ENCODE measurements around the gene CDK10. TPM values are rescaled to one million over a fixed set of nuclear protein-coding genes. Genes with fewer than 3 reads are reported as not detected.
"Not testable (repeated sequence)": the region's sequence is repeated elsewhere in the genome, so short reads cannot be mapped to it uniquely, and the experiment has no call there.

The CDK10 gene
- total RNA-seq, 5 donors from 2014 or later (not counting 1 experiment from before 2014, with no cell fraction given): 108 to 163 (median 138) TPM

- ATAC-seq (replicated peaks in 1 of 4): no peak
- no peaks in the 10 kb centered on the region for H3K9me3 ChIP-seq
- H3K4me3 ChIP-seq (ENCODE audit: control insufficient read depth in 1 of 2, extremely low read depth in 1 of 2, low read length in 1 of 2): peak overlapping the region; percentile 67 to 90
- WGBS (ENCODE audit: insufficient coverage): 24% methylated on average over 36 of the region's 42 CpGs
- H3K36me3 ChIP-seq (ENCODE audit: control insufficient read depth in 2 of 2, extremely low read depth in 1 of 2, insufficient read depth in 1 of 2, low read length in 1 of 2): peaks cover 9 to 17% of the 10 kb centered on the region in 2 donors
- no peaks in the 10 kb centered on the region for H3K27me3 Mint-ChIP-seq
- ChIA-PET POLR2A (interaction anchor here (0.6 to 0.7 kb wide), 3 partner anchors 29 to 186 kb away, joined by 3 read pairs; partner anchors contain the start of gene TCF25 (in 1 of the 2)), CTCF (interaction anchor here in 1 of 2 donors (1.5 kb wide), 1 partner anchor 13 kb away, joined by 18 read pairs; no protein-coding TSS in a partner anchor)
- H3K4me1 ChIP-seq (ENCODE audit: control insufficient read depth in 1 of 2, extremely low read depth in 1 of 2, insufficient read depth in 2 of 2, low read length in 2 of 2): peaks cover 7 to 20% of the 10 kb centered on the region in 2 experiments
- H3K36me3 Mint-ChIP-seq: peaks cover 5% of the 10 kb centered on the region
- H3K4me1 Mint-ChIP-seq: peaks cover 15 to 19% (median 17%) of the 10 kb centered on the region in 3 donors
- H3K27ac ChIP-seq (ENCODE audit: low read length): peak overlapping the region; percentile 63
- H3K4me3 Mint-ChIP-seq: peak overlapping the region; percentile 86 to 94 (median 91)
- H3K27ac Mint-ChIP-seq: peak overlapping the region; percentile 80 to 83
- peak in 2 of 35 experiments; percentile 16 to 26 for DNase-seq
- no peaks in the 10 kb centered on the region for H3K27me3 ChIP-seq (replicated peaks in 1 of 2; ENCODE audit: control insufficient read depth in 2 of 2, extremely low read depth in 1 of 2, insufficient read depth in 2 of 2, low read length in 1 of 2)
- no peaks in the 10 kb centered on the region for H3K9me3 Mint-ChIP-seq
Observed at GRCh38 chr16:89687092-89687940, 827 bp downstream of the CDK10 start.

- Histone ChIP-seq H3K27me3 (replicated peaks in 1 of 2; ENCODE audit: control insufficient read depth in 2 of 2, extremely low read depth in 1 of 2, insufficient read depth in 2 of 2, low read length in 1 of 2) (no peaks in the 10 kb centered on the region), H3K4me3 (ENCODE audit: control insufficient read depth in 1 of 2, extremely low read depth in 1 of 2, low read length in 1 of 2) (no peak overlapping the region), H3K4me1 (ENCODE audit: control insufficient read depth in 1 of 2, extremely low read depth in 1 of 2, insufficient read depth in 2 of 2, low read length in 2 of 2) (peaks cover 7 to 20% of the 10 kb centered on the region in 2 experiments), H3K36me3 (ENCODE audit: control insufficient read depth in 2 of 2, extremely low read depth in 1 of 2, insufficient read depth in 1 of 2, low read length in 1 of 2) (peaks cover 13 to 24% of the 10 kb centered on the region in 2 donors), H3K27ac (ENCODE audit: low read length) (no peak overlapping the region), H3K9me3 (no peaks in the 10 kb centered on the region)
- peaks cover 15 to 19% (median 17%) of the 10 kb centered on the region in 3 donors for H3K4me1 Mint-ChIP-seq
- no peaks in the 10 kb centered on the region for H3K9me3 Mint-ChIP-seq
- no peak overlapping the region for H3K27ac Mint-ChIP-seq
- ATAC-seq (replicated peaks in 1 of 4) (no peak), DNase-seq (no peak)
- 100% methylated on average over 1 of the region's 5 CpGs for WGBS (ENCODE audit: insufficient coverage)
- CTCF ChIA-PET: interaction anchor here in 1 of 2 donors (0.6 kb wide), 1 partner anchor 95 kb away, joined by 3 read pairs; no protein-coding TSS in a partner anchor
- POLR2A ChIA-PET: no interaction called here
- H3K27me3 Mint-ChIP-seq: no peaks in the 10 kb centered on the region
- peaks cover 8% of the 10 kb centered on the region for H3K36me3 Mint-ChIP-seq
- peak overlapping the region; percentile 86 to 94 (median 91) for H3K4me3 Mint-ChIP-seq
Observed at GRCh38 chr16:89688395-89688794, 1.9 kb downstream of the CDK10 start.

- Mint-ChIP-seq H3K27me3 (no peaks in the 10 kb centered on the region), H3K4me3 (peak overlapping the region in 1 of 3 donors; percentile 4), H3K4me1 (peaks cover 15 to 19% (median 17%) of the 10 kb centered on the region in 3 donors), H3K9me3 (no peaks in the 10 kb centered on the region), H3K36me3 (peaks cover 10% of the 10 kb centered on the region), H3K27ac (no peak overlapping the region)
- Histone ChIP-seq H3K27ac (ENCODE audit: low read length) (no peak overlapping the region), H3K4me3 (ENCODE audit: control insufficient read depth in 1 of 2, extremely low read depth in 1 of 2, low read length in 1 of 2) (no peak overlapping the region), H3K9me3 (no peaks in the 10 kb centered on the region), H3K36me3 (ENCODE audit: control insufficient read depth in 2 of 2, extremely low read depth in 1 of 2, insufficient read depth in 1 of 2, low read length in 1 of 2) (peaks cover 19 to 32% of the 10 kb centered on the region in 2 donors), H3K4me1 (ENCODE audit: control insufficient read depth in 1 of 2, extremely low read depth in 1 of 2, insufficient read depth in 2 of 2, low read length in 2 of 2) (peaks cover 7 to 20% of the 10 kb centered on the region in 2 experiments), H3K27me3 (replicated peaks in 1 of 2; ENCODE audit: control insufficient read depth in 2 of 2, extremely low read depth in 1 of 2, insufficient read depth in 2 of 2, low read length in 1 of 2) (no peaks in the 10 kb centered on the region)
- ATAC-seq (replicated peaks in 1 of 4): no peak
- DNase-seq: no peak
- 99% methylated on average over 12 of the region's 13 CpGs for WGBS (ENCODE audit: insufficient coverage)
- ChIA-PET POLR2A (no interaction called here), CTCF (interaction anchor here in 1 of 2 donors (0.7 kb wide), 1 partner anchor 11 kb away, joined by 4 read pairs; no protein-coding TSS in a partner anchor)
Observed at GRCh38 chr16:89689142-89689541, 2.7 kb downstream of the CDK10 start.

- H3K4me3 Mint-ChIP-seq; H3K9me3 ChIP-seq; H3K27ac Mint-ChIP-seq; DNase-seq; H3K27me3 ChIP-seq (replicated peaks in 1 of 2; ENCODE audit: control insufficient read depth in 2 of 2, extremely low read depth in 1 of 2, insufficient read depth in 2 of 2, low read length in 1 of 2); H3K9me3 Mint-ChIP-seq; H3K36me3 Mint-ChIP-seq; H3K27ac ChIP-seq (ENCODE audit: low read length); CTCF ChIA-PET; ATAC-seq (replicated peaks in 1 of 4); H3K27me3 Mint-ChIP-seq; H3K4me3 ChIP-seq (ENCODE audit: control insufficient read depth in 1 of 2, extremely low read depth in 1 of 2, low read length in 1 of 2): not testable (repeated sequence)
- POLR2A ChIA-PET: interaction anchor here in 1 of 2 donors (0.6 kb wide), 1 partner anchor 177 kb away, joined by 4 read pairs; no protein-coding TSS in a partner anchor
- WGBS (ENCODE audit: insufficient coverage): no CpG with 5 or more reads among the region's 4 CpGs
- H3K4me1 ChIP-seq (ENCODE audit: control insufficient read depth in 1 of 2, extremely low read depth in 1 of 2, insufficient read depth in 2 of 2, low read length in 2 of 2): peaks cover 7 to 20% of the 10 kb centered on the region in 2 experiments
- peaks cover 15 to 19% (median 17%) of the 10 kb centered on the region in 3 donors for H3K4me1 Mint-ChIP-seq
- peaks cover 21 to 33% of the 10 kb centered on the region in 2 donors for H3K36me3 ChIP-seq (ENCODE audit: control insufficient read depth in 2 of 2, extremely low read depth in 1 of 2, insufficient read depth in 1 of 2, low read length in 1 of 2)
Observed at GRCh38 chr16:89689621-89690020, 3.1 kb downstream of the CDK10 start.

- no peak overlapping the region for H3K4me3 Mint-ChIP-seq
- DNase-seq (no peak), ATAC-seq (replicated peaks in 1 of 4) (no peak)
- Histone ChIP-seq H3K4me3 (ENCODE audit: control insufficient read depth in 1 of 2, extremely low read depth in 1 of 2, low read length in 1 of 2) (no peak overlapping the region), H3K27ac (ENCODE audit: low read length) (no peak overlapping the region), H3K36me3 (ENCODE audit: control insufficient read depth in 2 of 2, extremely low read depth in 1 of 2, insufficient read depth in 1 of 2, low read length in 1 of 2) (peaks cover 21 to 39% of the 10 kb centered on the region in 2 donors), H3K4me1 (ENCODE audit: control insufficient read depth in 1 of 2, extremely low read depth in 1 of 2, insufficient read depth in 2 of 2, low read length in 2 of 2) (peaks cover 7 to 25% of the 10 kb centered on the region in 2 experiments), H3K27me3 (replicated peaks in 1 of 2; ENCODE audit: control insufficient read depth in 2 of 2, extremely low read depth in 1 of 2, insufficient read depth in 2 of 2, low read length in 1 of 2) (no peaks in the 10 kb centered on the region), H3K9me3 (no peaks in the 10 kb centered on the region)
- ChIA-PET POLR2A (no interaction called here), CTCF (no interaction called here)
- no peak overlapping the region for H3K27ac Mint-ChIP-seq
- no peaks in the 10 kb centered on the region for H3K27me3 Mint-ChIP-seq
- peaks cover 15 to 22% (median 19%) of the 10 kb centered on the region in 3 donors for H3K4me1 Mint-ChIP-seq
- peaks cover 10% of the 10 kb centered on the region for H3K36me3 Mint-ChIP-seq
- 100% methylated on average over 10 of the region's 16 CpGs for WGBS (ENCODE audit: insufficient coverage)
- H3K9me3 Mint-ChIP-seq: no peaks in the 10 kb centered on the region
Observed at GRCh38 chr16:89690392-89690901, 4.0 kb downstream of the CDK10 start.

GRCh38 chr16:89691231-89691985 lies 4.9 kb downstream of the CDK10 start:
- Histone ChIP-seq H3K36me3 (ENCODE audit: control insufficient read depth in 2 of 2, extremely low read depth in 1 of 2, insufficient read depth in 1 of 2, low read length in 1 of 2) (peaks cover 21 to 44% of the 10 kb centered on the region in 2 donors), H3K9me3 (no peaks in the 10 kb centered on the region), H3K27ac (ENCODE audit: low read length) (no peak overlapping the region), H3K27me3 (replicated peaks in 1 of 2; ENCODE audit: control insufficient read depth in 2 of 2, extremely low read depth in 1 of 2, insufficient read depth in 2 of 2, low read length in 1 of 2) (no peaks in the 10 kb centered on the region), H3K4me3 (ENCODE audit: control insufficient read depth in 1 of 2, extremely low read depth in 1 of 2, low read length in 1 of 2) (no peak overlapping the region), H3K4me1 (ENCODE audit: control insufficient read depth in 1 of 2, extremely low read depth in 1 of 2, insufficient read depth in 2 of 2, low read length in 2 of 2) (peaks cover 7 to 27% of the 10 kb centered on the region in 2 experiments)
- no peak overlapping the region for H3K27ac Mint-ChIP-seq
- no peak overlapping the region for H3K4me3 Mint-ChIP-seq
- peaks cover 10% of the 10 kb centered on the region for H3K36me3 Mint-ChIP-seq
- ChIA-PET CTCF (no interaction called here), POLR2A (no interaction called here)
- H3K9me3 Mint-ChIP-seq: no peaks in the 10 kb centered on the region
- ATAC-seq (replicated peaks in 1 of 4) (no peak), DNase-seq (no peak)
- WGBS (ENCODE audit: insufficient coverage): 96% methylated on average over 9 of the region's 21 CpGs
- H3K4me1 Mint-ChIP-seq: peaks cover 13 to 27% (median 19%) of the 10 kb centered on the region in 3 donors
- no peaks in the 10 kb centered on the region for H3K27me3 Mint-ChIP-seq

All from T-cell (primary cell).